SK-N-SH (cell line): ENCODE measurements around the gene KLK11. TPM values are rescaled to one million over a fixed set of nuclear protein-coding genes. Genes with fewer than 3 reads are reported as not detected.

Experiments
- CTCF ChIA-PET: fragments of 300-600, 350-600 bp; formaldehyde crosslinking; extraction: SDS; loops from one replicate; lab custom pipeline; 2021; lab: Yijun Ruan, JAX
- POLR2A ChIA-PET: fragments of 350-600 bp; sonication (Branson Sonifier 250); formaldehyde crosslinking; extraction: SDS; loops from one replicate; lab custom pipeline; 2020; ENCODE audit warnings: antibody characterized with exemption, inconsistent platforms; lab: Yijun Ruan, JAX
- DNase-seq: peaks from one replicate; pipeline ENCODE4 v3.0.0; 2012
- H2AFZ ChIP-seq: fragments of 200-600 bp; sonication (generic); 2 replicates; pipeline ENCODE4 v1.8.1; 2016; ENCODE audit warnings: antibody characterized with exemption, mild to moderate bottlenecking, low read depth
- H3F3A ChIP-seq: fragments of 200-600 bp; sonication (generic); replicated peaks from 2 replicates; pipeline ENCODE3; 2016; ENCODE audit warnings: antibody characterized with exemption, mild to moderate bottlenecking; ENCODE audit not compliant: insufficient read depth
- H3K27ac ChIP-seq, 2 experiments: fragments of 200-500 bp in 1 of 2; fragments of 200-600 bp in 1 of 2; sonication (Bioruptor generic) in 1 of 2; sonication (generic), shearing (Covaris generic) in 1 of 2; 2 replicates each; pipeline versions ENCODE4 v1.5.1 to v1.6.1; 2014 to 2016; ENCODE audit warnings: low read depth in 2 of 2, inconsistent platforms in 1 of 2, low read length in 1 of 2, mild to moderate bottlenecking in 1 of 2, mixed read lengths in 1 of 2
- H3K27me3 ChIP-seq: fragments of 200-600 bp; sonication (generic), shearing (Covaris generic); 2 replicates; pipeline ENCODE4 v1.6.1; 2016; ENCODE audit warnings: mixed run types; ENCODE audit not compliant: insufficient read depth
- H3K36me3 ChIP-seq, 2 experiments: fragments of 200-500 bp in 1 of 2; fragments of 200-600 bp in 1 of 2; sonication (Bioruptor generic) in 1 of 2; sonication (generic) in 1 of 2; replicated peaks in 1 of 2; 2 replicates each; pipeline versions ENCODE3 to v1.5.1; 2014 to 2016; ENCODE audit warnings: low read length in 1 of 2, mild to moderate bottlenecking in 1 of 2; ENCODE audit not compliant: insufficient read depth in 2 of 2, control insufficient read depth in 1 of 2
- H3K4me1 ChIP-seq, 2 experiments: fragments of 200-500 bp in 1 of 2; fragments of 200-600 bp in 1 of 2; sonication (Bioruptor generic) in 1 of 2; sonication (generic), shearing (Covaris generic) in 1 of 2; 2 replicates each; pipeline versions ENCODE4 v1.5.1 to v1.6.1; 2014 to 2016; ENCODE audit warnings: low read depth in 1 of 2, low read length in 1 of 2, mixed run types in 1 of 2; ENCODE audit not compliant: insufficient read depth in 2 of 2, control insufficient read depth in 1 of 2
- H3K4me2 ChIP-seq: fragments of 200-600 bp; sonication (generic), shearing (Covaris generic); 2 replicates; pipeline ENCODE4 v1.6.1; 2017; ENCODE audit warnings: mixed run types
- H3K4me3 ChIP-seq, 2 experiments: fragments of 200-500 bp in 1 of 2; fragments of 200-600 bp in 1 of 2; sonication (Bioruptor generic) in 1 of 2; sonication (generic), shearing (Covaris generic) in 1 of 2; 2 replicates each; pipeline versions ENCODE4 v1.5.1 to v1.8.1; 2014 to 2016; ENCODE audit warnings: low read depth in 2 of 2, inconsistent platforms in 1 of 2, low read length in 1 of 2, mild to moderate bottlenecking in 1 of 2, mixed read lengths in 1 of 2, moderate library complexity in 1 of 2
- H3K79me2 ChIP-seq: fragments of 200-600 bp; sonication (generic); 2 replicates; pipeline ENCODE4 v1.8.1; 2017; ENCODE audit warnings: mild to moderate bottlenecking; ENCODE audit not compliant: insufficient read depth
- H3K9ac ChIP-seq: fragments of 200-600 bp; sonication (generic); 2 replicates; pipeline ENCODE4 v1.6.1; 2017; ENCODE audit warnings: mixed run types
- H3K9me2 ChIP-seq: fragments of 200-600 bp; sonication (generic); 2 replicates; pipeline ENCODE4 v1.6.1; 2017; ENCODE audit warnings: mixed run types
- H3K9me3 ChIP-seq: fragments of 200-600 bp; sonication (generic); 2 replicates; pipeline ENCODE4 v1.6.1; 2017; ENCODE audit warnings: mixed run types, mild to moderate bottlenecking, moderate library complexity
- H4K20me1 ChIP-seq: fragments of 200-600 bp; sonication (generic); 2 replicates; pipeline ENCODE4 v1.6.1; 2017; ENCODE audit warnings: mild to moderate bottlenecking, mixed run types; ENCODE audit not compliant: insufficient read depth
- CHD2 ChIP-seq: fragments of 150-350 bp; IDR thresholded peaks from 2 replicates; pipeline ENCODE4 v1.6.1; 2018; ENCODE audit warnings: low read length; ENCODE audit not compliant: partially characterized antibody
- ELF1 ChIP-seq: IDR thresholded peaks from 2 replicates; pipeline ENCODE4 v1.4.0; 2012
- EP300 ChIP-seq, 2 experiments: IDR thresholded peaks; 2 replicates each; pipeline versions ENCODE4 v1.4.0 to v1.6.1; 2012; ENCODE audit warnings: borderline replicate concordance in 1 of 2, low read depth in 1 of 2, low read length in 1 of 2
- EZH2phosphoT487 ChIP-seq: fragments of 200-600 bp; sonication (generic); IDR thresholded peaks from 2 replicates; pipeline ENCODE4 v1.6.1; 2017; ENCODE audit warnings: low read depth, mixed run types, mild to moderate bottlenecking, antibody characterized with exemption, moderate library complexity, borderline replicate concordance
- MEF2A ChIP-seq: IDR thresholded peaks from 2 replicates; pipeline ENCODE4 v1.4.0; 2012; ENCODE audit warnings: low read depth, borderline replicate concordance
- NFIC ChIP-seq: IDR thresholded peaks from 2 replicates; pipeline ENCODE4 v1.4.0; 2012; ENCODE audit warnings: borderline replicate concordance
- RXRA ChIP-seq: IDR thresholded peaks from 2 replicates; pipeline ENCODE4 v1.4.0; 2012; ENCODE audit warnings: low read depth, mild to moderate bottlenecking, borderline replicate concordance
- SIN3A ChIP-seq: IDR thresholded peaks from 2 replicates; pipeline ENCODE4 v1.6.1; 2012; ENCODE audit warnings: low read depth, mild to moderate bottlenecking, low read length, moderate library complexity, borderline replicate concordance
- USF2 ChIP-seq: fragments of 150-350 bp; IDR thresholded peaks from 2 replicates; pipeline ENCODE4 v1.6.1; 2017; ENCODE audit warnings: antibody characterized with exemption, low read length, low read depth, borderline replicate concordance
- YY1 ChIP-seq: IDR thresholded peaks from 2 replicates; pipeline ENCODE4 v1.4.0; 2012; ENCODE audit warnings: low read depth, mild to moderate bottlenecking
- WGBS: methylation state at CpG from one replicate; pipeline ENCODE4 v1.1.6; 2017; ENCODE audit warnings: low lambda C conversion rate; 5-methylcytosine and 5-hydroxymethylcytosine counted together
- polyA plus RNA-seq, 3 experiments: library from polyadenylated mRNA; depleted of rRNA; stranded (reverse); fragments of >200 nt; gene quantifications; 2 replicates each; pipeline ENCODE4 v1.2.3, GENCODE V29; 2012
- TF ChIP-seq, protein P1 (sequence below): fragments of 200-600 bp; sonication (generic); IDR thresholded peaks from 2 replicates; pipeline ENCODE4 v1.6.1; 2017; ENCODE audit warnings: antibody characterized with exemption, mild to moderate bottlenecking, moderate library complexity
- TF ChIP-seq, protein P2 (sequence below): fragments of 150-350 bp; IDR thresholded peaks from 2 replicates; pipeline ENCODE4 v1.6.1; 2016; ENCODE audit warnings: mild to moderate bottlenecking, low read depth, low read length
- TF ChIP-seq, protein P3 (sequence below): IDR thresholded peaks from 2 replicates; pipeline ENCODE4; 2012

KLK11 gene
- polyA plus RNA-seq, 1 of the 3 experiments (the other 2 are of a cell fraction): not detected

DNA sequence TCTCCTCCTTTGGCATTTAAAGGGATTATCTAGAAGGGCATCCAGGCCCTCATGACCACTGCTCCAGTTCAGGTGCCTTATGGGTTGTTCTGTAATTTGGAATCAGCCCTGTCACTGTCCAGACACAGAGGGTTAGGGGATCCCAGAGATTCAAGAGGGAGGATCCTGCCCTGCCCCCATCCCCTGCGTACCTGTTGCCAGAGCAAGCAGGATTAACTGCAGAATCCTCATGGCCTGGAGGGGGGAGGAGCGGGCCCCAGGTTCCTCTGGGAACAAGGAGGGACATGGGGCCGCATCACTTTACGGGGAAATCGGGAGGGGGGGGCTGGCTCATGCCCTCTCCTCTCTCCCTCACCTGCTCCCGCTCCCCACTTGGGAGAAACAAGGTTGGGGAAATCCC is 1.0 kb downstream of the KLK11 start (continued):
- TF ChIP-seq, protein P1, sequence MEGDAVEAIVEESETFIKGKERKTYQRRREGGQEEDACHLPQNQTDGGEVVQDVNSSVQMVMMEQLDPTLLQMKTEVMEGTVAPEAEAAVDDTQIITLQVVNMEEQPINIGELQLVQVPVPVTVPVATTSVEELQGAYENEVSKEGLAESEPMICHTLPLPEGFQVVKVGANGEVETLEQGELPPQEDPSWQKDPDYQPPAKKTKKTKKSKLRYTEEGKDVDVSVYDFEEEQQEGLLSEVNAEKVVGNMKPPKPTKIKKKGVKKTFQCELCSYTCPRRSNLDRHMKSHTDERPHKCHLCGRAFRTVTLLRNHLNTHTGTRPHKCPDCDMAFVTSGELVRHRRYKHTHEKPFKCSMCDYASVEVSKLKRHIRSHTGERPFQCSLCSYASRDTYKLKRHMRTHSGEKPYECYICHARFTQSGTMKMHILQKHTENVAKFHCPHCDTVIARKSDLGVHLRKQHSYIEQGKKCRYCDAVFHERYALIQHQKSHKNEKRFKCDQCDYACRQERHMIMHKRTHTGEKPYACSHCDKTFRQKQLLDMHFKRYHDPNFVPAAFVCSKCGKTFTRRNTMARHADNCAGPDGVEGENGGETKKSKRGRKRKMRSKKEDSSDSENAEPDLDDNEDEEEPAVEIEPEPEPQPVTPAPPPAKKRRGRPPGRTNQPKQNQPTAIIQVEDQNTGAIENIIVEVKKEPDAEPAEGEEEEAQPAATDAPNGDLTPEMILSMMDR: no peak
- TF ChIP-seq MEF2A: no peak
- TF ChIP-seq YY1: no peak
- TF ChIP-seq EZH2phosphoT487: no peak
- TF ChIP-seq CHD2: no peak
- no peak for TF ChIP-seq SIN3A
- TF ChIP-seq, protein P2, sequence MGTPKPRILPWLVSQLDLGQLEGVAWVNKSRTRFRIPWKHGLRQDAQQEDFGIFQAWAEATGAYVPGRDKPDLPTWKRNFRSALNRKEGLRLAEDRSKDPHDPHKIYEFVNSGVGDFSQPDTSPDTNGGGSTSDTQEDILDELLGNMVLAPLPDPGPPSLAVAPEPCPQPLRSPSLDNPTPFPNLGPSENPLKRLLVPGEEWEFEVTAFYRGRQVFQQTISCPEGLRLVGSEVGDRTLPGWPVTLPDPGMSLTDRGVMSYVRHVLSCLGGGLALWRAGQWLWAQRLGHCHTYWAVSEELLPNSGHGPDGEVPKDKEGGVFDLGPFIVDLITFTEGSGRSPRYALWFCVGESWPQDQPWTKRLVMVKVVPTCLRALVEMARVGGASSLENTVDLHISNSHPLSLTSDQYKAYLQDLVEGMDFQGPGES: no peak
- TF ChIP-seq, protein P3, sequence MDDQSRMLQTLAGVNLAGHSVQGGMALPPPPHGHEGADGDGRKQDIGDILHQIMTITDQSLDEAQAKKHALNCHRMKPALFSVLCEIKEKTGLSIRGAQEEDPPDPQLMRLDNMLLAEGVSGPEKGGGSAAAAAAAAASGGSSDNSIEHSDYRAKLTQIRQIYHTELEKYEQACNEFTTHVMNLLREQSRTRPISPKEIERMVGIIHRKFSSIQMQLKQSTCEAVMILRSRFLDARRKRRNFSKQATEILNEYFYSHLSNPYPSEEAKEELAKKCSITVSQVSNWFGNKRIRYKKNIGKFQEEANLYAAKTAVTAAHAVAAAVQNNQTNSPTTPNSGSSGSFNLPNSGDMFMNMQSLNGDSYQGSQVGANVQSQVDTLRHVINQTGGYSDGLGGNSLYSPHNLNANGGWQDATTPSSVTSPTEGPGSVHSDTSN: no peak

- Histone ChIP-seq H3K4me1 (no peaks in the 10 kb centered on the region), H3K79me2 (no peaks in the 10 kb centered on the region)
- 2% methylated on average over 5 of the region's 5 CpGs for WGBS
- TF ChIP-seq, protein P1: no peak
- TF ChIP-seq EZH2phosphoT487 (no peak), USF2 (no peak), RXRA (no peak), EP300 (IDR thresholded peaks at IDR 0.05; ENCODE audit: borderline replicate concordance in 1 of 2, low read depth in 1 of 2, low read length in 1 of 2) (no peak), YY1 (no peak), NFIC (no peak), ELF1 (no peak)
- TF ChIP-seq, all 33 proteins: peak for 0
- ChIA-PET POLR2A (no interaction called here), CTCF (no interaction called here)
- no peak overlapping the region for H3K4me3 ChIP-seq
- no peak overlapping the region for H3K4me2 ChIP-seq
- H3K9me2 ChIP-seq: no peaks in the 10 kb centered on the region
- no peaks in the 10 kb centered on the region for H3F3A ChIP-seq
- no peaks in the 10 kb centered on the region for H4K20me1 ChIP-seq
- H3K36me3 ChIP-seq: no peaks in the 10 kb centered on the region
- H2AFZ ChIP-seq: no peak overlapping the region
- no peak overlapping the region for H3K9ac ChIP-seq
- no peak overlapping the region for H3K27ac ChIP-seq
- H3K9me3 ChIP-seq: no peaks in the 10 kb centered on the region
- H3K27me3 ChIP-seq: peaks cover 84% of the 10 kb centered on the region
- DNase-seq: no peak
Measured at GRCh38 chr19:51024924-51025323, 1.5 kb downstream of the KLK11 start.
